DND-41 (cell line): Measurements from ENCODE around the gene SMIM5.

Experiments used
- ATAC-seq: fragments of 200-7000 bp; cut with Tn5 transposase; 3 replicates; pipeline ENCODE4 v1.9.1; 2021; ENCODE audit warnings: low read depth; ENCODE audit not compliant: insufficient read depth
- DNase-seq: peaks from one replicate; pipeline ENCODE4 v3.0.0-alpha.2; 2020
- H2AFZ ChIP-seq: 2 replicates; pipeline ENCODE4 v1.6.0; 2012; ENCODE audit warnings: low read depth, low read length
- H3K27ac ChIP-seq: 2 replicates; pipeline ENCODE4 v1.5.1; 2012; ENCODE audit warnings: low read length, inconsistent platforms
- H3K27me3 ChIP-seq: fragments of 200-600 bp; sonication (generic); 2 replicates; pipeline ENCODE4 v1.6.0; 2012; ENCODE audit warnings: low read length, mild to moderate bottlenecking, inconsistent platforms; ENCODE audit not compliant: insufficient read depth, poor library complexity
- H3K36me3 ChIP-seq: 2 replicates; pipeline ENCODE4 v1.5.1; 2012; ENCODE audit warnings: low read length, inconsistent platforms; ENCODE audit not compliant: insufficient read depth
- H3K4me1 ChIP-seq: 2 replicates; pipeline ENCODE4 v1.5.1; 2012; ENCODE audit warnings: mild to moderate bottlenecking, low read length; ENCODE audit not compliant: insufficient read depth
- H3K4me2 ChIP-seq: 2 replicates; pipeline ENCODE4 v1.6.0; 2012; ENCODE audit warnings: mild to moderate bottlenecking, moderate library complexity, low read length, inconsistent platforms; ENCODE audit not compliant: insufficient read depth
- H3K4me3 ChIP-seq, 2 experiments: fragments of 200-600 bp in 1 of 2; shearing (Covaris generic) in 1 of 2; 2 replicates each; pipeline ENCODE4 v1.5.1; 2012 to 2016; ENCODE audit warnings: inconsistent platforms in 2 of 2, low read length in 2 of 2, mild to moderate bottlenecking in 2 of 2, low read depth in 1 of 2, moderate library complexity in 1 of 2
- H3K79me2 ChIP-seq: 2 replicates; pipeline ENCODE4 v1.6.0; 2012; ENCODE audit warnings: low read length, inconsistent platforms; ENCODE audit not compliant: insufficient read depth
- H3K9ac ChIP-seq: 2 replicates; pipeline ENCODE4 v1.6.0; 2012; ENCODE audit warnings: low read depth, mild to moderate bottlenecking, inconsistent platforms, low read length, moderate library complexity
- H3K9me3 ChIP-seq: 2 replicates; pipeline ENCODE4 v1.5.1; 2012; ENCODE audit warnings: low read length, moderate library complexity, mild to moderate bottlenecking, inconsistent platforms; ENCODE audit not compliant: insufficient read depth, severe bottlenecking
- H4K20me1 ChIP-seq: 2 replicates; pipeline ENCODE4 v1.6.0; 2012; ENCODE audit warnings: low read length; ENCODE audit not compliant: insufficient read depth
- CTCF ChIP-seq: IDR thresholded peaks from 2 replicates; pipeline ENCODE4 v1.5.1; 2012; ENCODE audit warnings: borderline replicate concordance, low read length, moderate library complexity, mild to moderate bottlenecking; ENCODE audit not compliant: poor library complexity, severe bottlenecking; ENCODE audit errors: extremely low read depth
- EZH2 ChIP-seq: IDR thresholded peaks from 3 replicates; pipeline ENCODE4 v1.6.1; 2012; ENCODE audit warnings: borderline replicate concordance, low read depth, mild to moderate bottlenecking, moderate library complexity, low read length, inconsistent platforms; ENCODE audit not compliant: severe bottlenecking

Gene SMIM5

GRCh38 chr17:75630071-75630917, 2.9 kb upstream of the SMIM5 start:
- H3K9ac ChIP-seq: no peak overlapping the region
- H3K27me3 ChIP-seq: no peaks in the 10 kb centered on the region
- H3K79me2 ChIP-seq: no peaks in the 10 kb centered on the region
- peaks cover 23% of the 10 kb centered on the region for H4K20me1 ChIP-seq
- no peaks in the 10 kb centered on the region for H3K9me3 ChIP-seq
- no peak for DNase-seq
- ATAC-seq: no peak
- no peak for TF ChIP-seq EZH2
- TF ChIP-seq CTCF: no peak
- no peak overlapping the region for H3K27ac ChIP-seq
- peaks cover 26% of the 10 kb centered on the region for H3K36me3 ChIP-seq
- H3K4me1 ChIP-seq: peaks cover 12% of the 10 kb centered on the region
- no peak overlapping the region for H3K4me2 ChIP-seq
- H2AFZ ChIP-seq: no peak overlapping the region
- H3K4me3 ChIP-seq: no peak overlapping the region

GRCh38 chr17:75631353-75631752, 1.9 kb upstream of the SMIM5 start:
- peaks cover 26% of the 10 kb centered on the region for H3K36me3 ChIP-seq
- H3K4me1 ChIP-seq: peaks cover 12% of the 10 kb centered on the region
- no peak for ATAC-seq

GRCh38 chr17:75632428-75632827, 806 bp upstream of the SMIM5 start:
- Histone ChIP-seq H3K4me3 (no peak overlapping the region), H3K9ac (no peak overlapping the region), H2AFZ (no peak overlapping the region), H3K4me1 (peaks cover 12% of the 10 kb centered on the region), H3K36me3 (peaks cover 22% of the 10 kb centered on the region), H3K9me3 (no peaks in the 10 kb centered on the region), H3K27me3 (no peaks in the 10 kb centered on the region), H3K4me2 (no peak overlapping the region), H3K27ac (no peak overlapping the region), H3K79me2 (no peaks in the 10 kb centered on the region), H4K20me1 (peaks cover 25% of the 10 kb centered on the region)
- TF ChIP-seq CTCF (no peak), EZH2 (no peak)
- no peak for DNase-seq
- ATAC-seq: no peak

More at GRCh38 chr17:75631353-75631752, 1.9 kb upstream of the SMIM5 start:
- no peak overlapping the region for H3K27ac ChIP-seq
- H3K79me2 ChIP-seq: no peaks in the 10 kb centered on the region
- TF ChIP-seq EZH2: no peak
- TF ChIP-seq CTCF: no peak
- no peaks in the 10 kb centered on the region for H3K27me3 ChIP-seq
- no peak overlapping the region for H3K4me3 ChIP-seq
- no peak overlapping the region for H3K4me2 ChIP-seq
- peaks cover 25% of the 10 kb centered on the region for H4K20me1 ChIP-seq
- no peak for DNase-seq
- H3K9ac ChIP-seq: no peak overlapping the region
- H2AFZ ChIP-seq: no peak overlapping the region
- H3K9me3 ChIP-seq: no peaks in the 10 kb centered on the region
